Measurements from ENCODE around the gene RFXAP.
A peak's percentile ranks its signal among the peaks of the same experiment; 100 is the strongest.
"Not testable (repeated sequence)": the region's sequence is repeated elsewhere in the genome, so short reads cannot be mapped to it uniquely, and the experiment has no call there.

Gene RFXAP, protein sequence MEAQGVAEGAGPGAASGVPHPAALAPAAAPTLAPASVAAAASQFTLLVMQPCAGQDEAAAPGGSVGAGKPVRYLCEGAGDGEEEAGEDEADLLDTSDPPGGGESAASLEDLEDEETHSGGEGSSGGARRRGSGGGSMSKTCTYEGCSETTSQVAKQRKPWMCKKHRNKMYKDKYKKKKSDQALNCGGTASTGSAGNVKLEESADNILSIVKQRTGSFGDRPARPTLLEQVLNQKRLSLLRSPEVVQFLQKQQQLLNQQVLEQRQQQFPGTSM

DNA sequence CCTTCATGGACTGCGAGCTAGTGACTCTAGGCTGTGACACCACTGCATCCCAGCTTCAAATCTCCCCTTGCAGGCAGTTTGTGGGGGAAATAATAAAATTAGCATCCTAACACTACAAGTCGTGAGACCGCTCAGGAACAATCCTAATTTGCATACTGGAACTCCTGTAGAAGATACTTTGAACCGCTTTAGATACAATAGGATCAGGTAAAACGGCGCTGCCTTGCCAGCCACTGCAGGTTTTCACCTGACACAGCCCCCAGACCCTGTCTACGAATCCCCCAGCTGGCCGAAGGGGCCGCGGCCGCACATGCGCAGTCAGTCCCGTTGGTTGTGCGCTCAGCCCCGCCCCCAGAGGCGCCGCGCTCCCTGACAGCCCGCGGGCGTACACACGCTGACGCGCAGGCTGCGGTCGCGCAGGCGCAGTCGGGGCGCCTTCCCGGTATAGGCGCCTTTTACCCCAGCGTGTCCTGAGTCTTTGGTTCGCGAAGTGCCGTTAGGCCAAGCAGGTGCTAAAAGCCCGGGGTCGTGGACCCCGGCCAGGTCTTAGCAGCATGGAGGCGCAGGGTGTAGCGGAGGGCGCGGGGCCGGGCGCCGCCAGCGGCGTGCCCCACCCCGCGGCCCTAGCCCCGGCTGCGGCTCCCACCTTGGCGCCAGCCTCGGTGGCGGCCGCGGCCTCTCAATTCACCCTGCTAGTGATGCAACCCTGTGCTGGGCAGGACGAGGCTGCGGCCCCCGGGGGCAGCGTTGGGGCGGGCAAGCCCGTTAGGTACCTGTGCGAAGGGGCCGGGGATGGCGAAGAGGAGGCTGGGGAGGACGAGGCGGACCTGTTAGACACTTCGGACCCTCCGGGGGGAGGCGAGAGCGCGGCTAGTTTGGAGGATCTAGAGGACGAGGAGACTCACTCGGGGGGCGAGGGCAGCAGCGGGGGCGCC lies at the start of gene RFXAP:
Gene RFXAP (plus strand): TSS at position 419 of the 935 bp plus-strand sequence. CDS start 136 bp downstream, at position 555.
- H3K36me3 ChIP-seq (ENCODE audit: control insufficient read depth, insufficient read depth, low read length): no peaks in the 10 kb centered on the region
- peak within 1 kb of the TSS; percentile 46; the same call in 1 of the 2 replicates for H3K9ac ChIP-seq (ENCODE audit: low read depth, low read length)
- H3K27ac ChIP-seq (ENCODE audit: low read depth, low read length): peak within 1 kb of the TSS; percentile 66
- peak within 1 kb of the TSS; percentile 72 for H3K4me3 ChIP-seq (ENCODE audit: low read depth, low read length)
- H3K4me1 ChIP-seq (ENCODE audit: control insufficient read depth, insufficient read depth, low read length): peaks cover 26% of the 10 kb centered on the region
- H3K9me3 ChIP-seq (ENCODE audit: control insufficient read depth, insufficient read depth, low read length): no peaks in the 10 kb centered on the region
- no peaks in the 10 kb centered on the region; the same call in 1 of the 2 replicates for H3K27me3 ChIP-seq (ENCODE audit: control insufficient read depth, insufficient read depth, low read length)

- no peak overlapping the region for H3K9ac ChIP-seq (ENCODE audit: low read depth, low read length)
- H3K4me3 ChIP-seq (ENCODE audit: low read depth, low read length): no peak overlapping the region
- no peaks in the 10 kb centered on the region for H3K9me3 ChIP-seq (ENCODE audit: control insufficient read depth, insufficient read depth, low read length)
- H3K27me3 ChIP-seq (ENCODE audit: control insufficient read depth, insufficient read depth, low read length): no peaks in the 10 kb centered on the region
- H3K27ac ChIP-seq (ENCODE audit: low read depth, low read length): no peak overlapping the region
- no peaks in the 10 kb centered on the region for H3K36me3 ChIP-seq (ENCODE audit: control insufficient read depth, insufficient read depth, low read length)
- H3K4me1 ChIP-seq (ENCODE audit: control insufficient read depth, insufficient read depth, low read length): peaks cover 5% of the 10 kb centered on the region
These were observed 49.5 kb upstream of the RFXAP start for GRCh38 chr13:36769545-36769944.

GRCh38 chr13:36770741-36771140 lies 48.3 kb upstream of the RFXAP start:
- no peaks in the 10 kb centered on the region for H3K9me3 ChIP-seq (ENCODE audit: control insufficient read depth, insufficient read depth, low read length)
- H3K27ac ChIP-seq (ENCODE audit: low read depth, low read length): no peak overlapping the region
- H3K36me3 ChIP-seq (ENCODE audit: control insufficient read depth, insufficient read depth, low read length): no peaks in the 10 kb centered on the region
- H3K27me3 ChIP-seq (ENCODE audit: control insufficient read depth, insufficient read depth, low read length): no peaks in the 10 kb centered on the region
- H3K9ac ChIP-seq (ENCODE audit: low read depth, low read length): no peak overlapping the region
- H3K4me1 ChIP-seq (ENCODE audit: control insufficient read depth, insufficient read depth, low read length): peaks cover 5% of the 10 kb centered on the region
- H3K4me3 ChIP-seq (ENCODE audit: low read depth, low read length): no peak overlapping the region

- no peaks in the 10 kb centered on the region for H3K27me3 ChIP-seq (ENCODE audit: control insufficient read depth, insufficient read depth, low read length)
- no peaks in the 10 kb centered on the region for H3K9me3 ChIP-seq (ENCODE audit: control insufficient read depth, insufficient read depth, low read length)
- peaks cover 5% of the 10 kb centered on the region for H3K4me1 ChIP-seq (ENCODE audit: control insufficient read depth, insufficient read depth, low read length)
- H3K4me3 ChIP-seq (ENCODE audit: low read depth, low read length): no peak overlapping the region
- no peak overlapping the region for H3K27ac ChIP-seq (ENCODE audit: low read depth, low read length)
- H3K9ac ChIP-seq (ENCODE audit: low read depth, low read length): no peak overlapping the region
- H3K36me3 ChIP-seq (ENCODE audit: control insufficient read depth, insufficient read depth, low read length): no peaks in the 10 kb centered on the region
These were observed 46.2 kb upstream of the RFXAP start for GRCh38 chr13:36772853-36773252.

GRCh38 chr13:36774931-36775330 lies 44.1 kb upstream of the RFXAP start:
- H3K9me3 ChIP-seq (ENCODE audit: control insufficient read depth, insufficient read depth, low read length): no peaks in the 10 kb centered on the region
- H3K27me3 ChIP-seq (ENCODE audit: control insufficient read depth, insufficient read depth, low read length): no peaks in the 10 kb centered on the region
- no peaks in the 10 kb centered on the region for H3K36me3 ChIP-seq (ENCODE audit: control insufficient read depth, insufficient read depth, low read length)
- H3K9ac ChIP-seq (ENCODE audit: low read depth, low read length): no peak overlapping the region
- H3K27ac ChIP-seq (ENCODE audit: low read depth, low read length): no peak overlapping the region
- peaks cover 8% of the 10 kb centered on the region for H3K4me1 ChIP-seq (ENCODE audit: control insufficient read depth, insufficient read depth, low read length)
- no peak overlapping the region for H3K4me3 ChIP-seq (ENCODE audit: low read depth, low read length)

DNA sequence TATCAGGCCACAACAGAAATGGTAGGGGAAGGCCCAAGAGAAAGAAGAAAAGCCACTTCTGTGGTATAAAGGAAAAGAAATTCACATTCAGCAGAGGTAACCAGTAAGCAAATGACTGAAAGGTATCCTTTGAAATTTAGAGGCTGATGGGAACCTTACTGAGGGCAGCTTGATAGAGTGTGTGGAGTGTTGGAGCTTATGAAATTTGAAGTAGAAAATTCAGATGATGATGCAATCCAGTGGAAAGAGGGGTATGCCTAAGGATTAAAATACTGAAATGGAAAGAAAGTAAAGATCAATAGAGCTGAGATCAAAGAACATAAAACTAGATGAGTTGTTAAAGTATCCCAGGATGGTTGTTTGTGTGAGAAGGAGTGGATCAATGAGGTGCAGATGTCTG lies 42.8 kb upstream of the RFXAP start:
- no peak overlapping the region for H3K9ac ChIP-seq (ENCODE audit: low read depth, low read length)
- H3K36me3 ChIP-seq (ENCODE audit: control insufficient read depth, insufficient read depth, low read length): no peaks in the 10 kb centered on the region
- H3K27me3 ChIP-seq (ENCODE audit: control insufficient read depth, insufficient read depth, low read length): no peaks in the 10 kb centered on the region
- peaks cover 8% of the 10 kb centered on the region for H3K4me1 ChIP-seq (ENCODE audit: control insufficient read depth, insufficient read depth, low read length)
- no peaks in the 10 kb centered on the region for H3K9me3 ChIP-seq (ENCODE audit: control insufficient read depth, insufficient read depth, low read length)
- no peak overlapping the region for H3K4me3 ChIP-seq (ENCODE audit: low read depth, low read length)
- no peak overlapping the region for H3K27ac ChIP-seq (ENCODE audit: low read depth, low read length)

- Histone ChIP-seq H3K36me3 (ENCODE audit: control insufficient read depth, insufficient read depth, low read length) (no peaks in the 10 kb centered on the region), H3K9me3 (ENCODE audit: control insufficient read depth, insufficient read depth, low read length) (no peaks in the 10 kb centered on the region), H3K4me1 (ENCODE audit: control insufficient read depth, insufficient read depth, low read length) (peaks cover 7% of the 10 kb centered on the region), H3K4me3 (ENCODE audit: low read depth, low read length) (no peak overlapping the region), H3K27ac (ENCODE audit: low read depth, low read length) (peak overlapping the region; percentile 63), H3K27me3 (ENCODE audit: control insufficient read depth, insufficient read depth, low read length) (no peaks in the 10 kb centered on the region), H3K9ac (ENCODE audit: low read depth, low read length) (no peak overlapping the region)
These were observed 40.8 kb upstream of the RFXAP start for GRCh38 chr13:36778083-36778671.

- Histone ChIP-seq H3K4me1 (ENCODE audit: control insufficient read depth, insufficient read depth, low read length) (no peaks in the 10 kb centered on the region; the same call in 1 of the 2 replicates), H3K36me3 (ENCODE audit: control insufficient read depth, insufficient read depth, low read length) (no peaks in the 10 kb centered on the region), H3K27ac (ENCODE audit: low read depth, low read length) (no peak overlapping the region), H3K4me3 (ENCODE audit: low read depth, low read length) (no peak overlapping the region), H3K27me3 (ENCODE audit: control insufficient read depth, insufficient read depth, low read length) (no peaks in the 10 kb centered on the region), H3K9ac (ENCODE audit: low read depth, low read length) (no peak overlapping the region), H3K9me3 (ENCODE audit: control insufficient read depth, insufficient read depth, low read length) (no peaks in the 10 kb centered on the region)
These were observed 35.1 kb upstream of the RFXAP start for GRCh38 chr13:36783890-36784289.

DNA sequence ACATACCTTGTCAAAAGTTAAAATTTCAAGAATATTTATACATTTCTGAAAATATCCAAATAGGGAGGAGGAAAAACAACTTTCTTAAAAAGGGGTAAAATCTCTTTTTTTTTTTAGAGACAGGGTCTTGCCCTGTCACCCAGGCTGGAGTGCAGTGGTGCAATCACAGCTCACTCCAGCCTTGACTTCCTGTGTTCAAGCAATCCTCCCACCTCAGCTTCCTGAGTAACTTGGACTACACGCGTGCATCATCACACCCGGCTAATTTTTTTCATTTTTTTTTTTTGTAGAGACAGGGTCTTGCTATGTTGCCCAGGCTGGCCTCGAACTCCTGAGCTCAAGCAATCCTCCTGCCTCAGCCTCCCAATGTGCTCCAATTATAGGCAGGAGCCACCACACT lies 32.8 kb upstream of the RFXAP start:
- H3K9me3 ChIP-seq (ENCODE audit: control insufficient read depth, insufficient read depth, low read length); H3K4me3 ChIP-seq (ENCODE audit: low read depth, low read length); H3K36me3 ChIP-seq (ENCODE audit: control insufficient read depth, insufficient read depth, low read length); H3K27me3 ChIP-seq (ENCODE audit: control insufficient read depth, insufficient read depth, low read length); H3K27ac ChIP-seq (ENCODE audit: low read depth, low read length); H3K4me1 ChIP-seq (ENCODE audit: control insufficient read depth, insufficient read depth, low read length); H3K9ac ChIP-seq (ENCODE audit: low read depth, low read length): not testable (repeated sequence)

DNA sequence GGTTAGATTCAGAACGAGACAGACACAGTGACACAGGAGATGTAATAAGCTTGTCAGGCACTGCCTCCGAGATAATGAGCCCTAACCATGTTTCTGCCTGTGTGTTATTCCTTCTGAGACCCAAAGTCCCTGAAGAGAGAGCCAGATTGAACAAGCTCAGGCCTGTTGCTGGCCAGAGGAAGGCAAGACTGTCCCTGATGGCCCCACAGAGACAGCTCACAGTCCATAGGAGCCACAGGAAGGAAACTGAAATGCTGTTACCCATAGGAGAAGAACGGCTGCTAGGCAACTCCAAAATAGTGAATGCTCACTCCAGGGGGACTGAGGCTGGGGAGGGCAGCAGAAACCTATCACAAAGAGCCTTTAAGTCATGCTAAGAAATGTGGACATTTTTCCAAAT lies 31.8 kb upstream of the RFXAP start:
- Histone ChIP-seq H3K36me3 (ENCODE audit: control insufficient read depth, insufficient read depth, low read length) (no peaks in the 10 kb centered on the region), H3K27ac (ENCODE audit: low read depth, low read length) (no peak overlapping the region), H3K9me3 (ENCODE audit: control insufficient read depth, insufficient read depth, low read length) (no peaks in the 10 kb centered on the region), H3K4me1 (ENCODE audit: control insufficient read depth, insufficient read depth, low read length) (no peaks in the 10 kb centered on the region; the same call in 1 of the 2 replicates), H3K4me3 (ENCODE audit: low read depth, low read length) (no peak overlapping the region), H3K9ac (ENCODE audit: low read depth, low read length) (no peak overlapping the region), H3K27me3 (ENCODE audit: control insufficient read depth, insufficient read depth, low read length) (no peaks in the 10 kb centered on the region)

- Histone ChIP-seq H3K27me3 (ENCODE audit: control insufficient read depth, insufficient read depth, low read length) (no peaks in the 10 kb centered on the region), H3K9ac (ENCODE audit: low read depth, low read length) (no peak overlapping the region), H3K27ac (ENCODE audit: low read depth, low read length) (no peak overlapping the region), H3K36me3 (ENCODE audit: control insufficient read depth, insufficient read depth, low read length) (no peaks in the 10 kb centered on the region), H3K4me3 (ENCODE audit: low read depth, low read length) (no peak overlapping the region), H3K4me1 (ENCODE audit: control insufficient read depth, insufficient read depth, low read length) (no peaks in the 10 kb centered on the region; the same call in 1 of the 2 replicates), H3K9me3 (ENCODE audit: control insufficient read depth, insufficient read depth, low read length) (no peaks in the 10 kb centered on the region)
These were observed 30.7 kb upstream of the RFXAP start for GRCh38 chr13:36788276-36788675.
